Parathyroid adenoma (tissue), 2 donors: ENCODE measurements around the gene GLCE.

Source experiments
- H2AFZ ChIP-seq: fragments of 300-600 bp; sonication (generic); one replicate; pipeline ENCODE4 v1.7.0; 2017; ENCODE audit warnings: antibody characterized with exemption, mild to moderate bottlenecking
- H3K27ac ChIP-seq: fragments of 300-600 bp; sonication (generic); one replicate; pipeline ENCODE4 v1.7.0; 2017
- H3K27me3 ChIP-seq: fragments of 300-600 bp; sonication (generic); one replicate; pipeline ENCODE4 v1.7.0; 2017; ENCODE audit warnings: low read length; ENCODE audit not compliant: control insufficient read depth, insufficient read depth
- H3K36me3 ChIP-seq: fragments of 300-600 bp; sonication (generic); one replicate; pipeline ENCODE4 v1.7.0; 2017; ENCODE audit warnings: low read length; ENCODE audit not compliant: control insufficient read depth, insufficient read depth
- H3K4me1 ChIP-seq: fragments of 300-600 bp; sonication (generic); one replicate; pipeline ENCODE4 v1.7.0; 2017; ENCODE audit warnings: control low read depth
- H3K4me2 ChIP-seq: fragments of 300-600 bp; sonication (generic); one replicate; pipeline ENCODE4 v1.7.0; 2017; ENCODE audit warnings: low read length
- H3K4me3 ChIP-seq: fragments of 300-600 bp; sonication (generic); one replicate; pipeline ENCODE4 v1.7.0; 2017; ENCODE audit warnings: low read depth, low read length
- H3K79me2 ChIP-seq: fragments of 300-600 bp; sonication (generic); one replicate; pipeline ENCODE4 v1.7.0; 2017; ENCODE audit warnings: control low read depth
- H3K9ac ChIP-seq: fragments of 300-600 bp; sonication (generic); one replicate; pipeline ENCODE4 v1.7.0; 2017; ENCODE audit warnings: mild to moderate bottlenecking
- H3K9me3 ChIP-seq: fragments of 300-600 bp; sonication (generic); one replicate; pipeline ENCODE4 v1.7.0; 2017; ENCODE audit warnings: low read length; ENCODE audit not compliant: control insufficient read depth
- CTCF ChIP-seq: fragments of 300-600 bp; sonication (generic); IDR thresholded peaks from one replicate; pipeline ENCODE4 v1.7.0; 2017; ENCODE audit warnings: antibody characterized with exemption, mild to moderate bottlenecking
- donor health status: primary hyperparathyroidism.

GLCE gene

GRCh38 chr15:69253156-69253555 is 92.7 kb downstream of the GLCE start:
- TF ChIP-seq CTCF, result no peak
- Histone ChIP-seq H3K27me3 (no peaks in the 10 kb centered on the region), H3K27ac (no peak overlapping the region), H3K4me3 (no peak overlapping the region), H3K9ac (no peak overlapping the region), H3K36me3 (no peaks in the 10 kb centered on the region), H2AFZ (no peak overlapping the region), H3K79me2 (no peaks in the 10 kb centered on the region), H3K4me1 (no peaks in the 10 kb centered on the region), H3K9me3 (no peaks in the 10 kb centered on the region), H3K4me2 (no peak overlapping the region)

GRCh38 chr15:69265347-69265955 is 105.0 kb downstream of the GLCE start:
- peak; percentile 44 for TF ChIP-seq CTCF
- H3K27ac ChIP-seq, result no peak overlapping the region
- H3K4me3 ChIP-seq, result no peak overlapping the region
- H3K4me2 ChIP-seq, result no peak overlapping the region
- H3K79me2 ChIP-seq, result no peaks in the 10 kb centered on the region
- no peak overlapping the region for H3K9ac ChIP-seq
- H3K4me1 ChIP-seq, result no peaks in the 10 kb centered on the region
- H2AFZ ChIP-seq, result no peak overlapping the region
- H3K36me3 ChIP-seq, result no peaks in the 10 kb centered on the region
- H3K27me3 ChIP-seq, result no peaks in the 10 kb centered on the region
- H3K9me3 ChIP-seq, result no peaks in the 10 kb centered on the region

- H3K9ac ChIP-seq, result no peak overlapping the region
- no peaks in the 10 kb centered on the region for H3K27me3 ChIP-seq
- H3K4me2 ChIP-seq, result no peak overlapping the region
- no peaks in the 10 kb centered on the region for H3K9me3 ChIP-seq
- no peak overlapping the region for H3K27ac ChIP-seq
- H3K79me2 ChIP-seq, result no peaks in the 10 kb centered on the region
- peaks cover 8% of the 10 kb centered on the region for H3K4me1 ChIP-seq
- H3K36me3 ChIP-seq, result no peaks in the 10 kb centered on the region
- no peak overlapping the region for H3K4me3 ChIP-seq
- no peak overlapping the region for H2AFZ ChIP-seq
- no peak for TF ChIP-seq CTCF
Observed at GRCh38 chr15:69271217-69271616, 110.8 kb downstream of the GLCE start.

- no peak overlapping the region for H3K27ac ChIP-seq
- H3K79me2 ChIP-seq, result no peaks in the 10 kb centered on the region
- no peaks in the 10 kb centered on the region for H3K27me3 ChIP-seq
- no peaks in the 10 kb centered on the region for H3K36me3 ChIP-seq
- H3K4me1 ChIP-seq, result peaks cover 8% of the 10 kb centered on the region
- H3K9me3 ChIP-seq, result no peaks in the 10 kb centered on the region
- H3K9ac ChIP-seq, result no peak overlapping the region
- no peak overlapping the region for H2AFZ ChIP-seq
- H3K4me3 ChIP-seq, result no peak overlapping the region
- H3K4me2 ChIP-seq, result no peak overlapping the region
- no peak for TF ChIP-seq CTCF
Observed at GRCh38 chr15:69272139-69272538, 111.7 kb downstream of the GLCE start.

- no peaks in the 10 kb centered on the region for H3K27me3 ChIP-seq
- H3K4me3 ChIP-seq, result no peak overlapping the region
- H3K9ac ChIP-seq, result no peak overlapping the region
- H3K4me1 ChIP-seq, result peaks cover 8% of the 10 kb centered on the region
- H3K9me3 ChIP-seq, result no peaks in the 10 kb centered on the region
- H3K27ac ChIP-seq, result no peak overlapping the region
- no peak overlapping the region for H2AFZ ChIP-seq
- no peak for TF ChIP-seq CTCF
- H3K79me2 ChIP-seq, result no peaks in the 10 kb centered on the region
- no peaks in the 10 kb centered on the region for H3K36me3 ChIP-seq
- no peak overlapping the region for H3K4me2 ChIP-seq
Observed at GRCh38 chr15:69272891-69273290, 112.5 kb downstream of the GLCE start.
